ENCODE data around the gene RXRB.

Gene RXRB

DNA sequence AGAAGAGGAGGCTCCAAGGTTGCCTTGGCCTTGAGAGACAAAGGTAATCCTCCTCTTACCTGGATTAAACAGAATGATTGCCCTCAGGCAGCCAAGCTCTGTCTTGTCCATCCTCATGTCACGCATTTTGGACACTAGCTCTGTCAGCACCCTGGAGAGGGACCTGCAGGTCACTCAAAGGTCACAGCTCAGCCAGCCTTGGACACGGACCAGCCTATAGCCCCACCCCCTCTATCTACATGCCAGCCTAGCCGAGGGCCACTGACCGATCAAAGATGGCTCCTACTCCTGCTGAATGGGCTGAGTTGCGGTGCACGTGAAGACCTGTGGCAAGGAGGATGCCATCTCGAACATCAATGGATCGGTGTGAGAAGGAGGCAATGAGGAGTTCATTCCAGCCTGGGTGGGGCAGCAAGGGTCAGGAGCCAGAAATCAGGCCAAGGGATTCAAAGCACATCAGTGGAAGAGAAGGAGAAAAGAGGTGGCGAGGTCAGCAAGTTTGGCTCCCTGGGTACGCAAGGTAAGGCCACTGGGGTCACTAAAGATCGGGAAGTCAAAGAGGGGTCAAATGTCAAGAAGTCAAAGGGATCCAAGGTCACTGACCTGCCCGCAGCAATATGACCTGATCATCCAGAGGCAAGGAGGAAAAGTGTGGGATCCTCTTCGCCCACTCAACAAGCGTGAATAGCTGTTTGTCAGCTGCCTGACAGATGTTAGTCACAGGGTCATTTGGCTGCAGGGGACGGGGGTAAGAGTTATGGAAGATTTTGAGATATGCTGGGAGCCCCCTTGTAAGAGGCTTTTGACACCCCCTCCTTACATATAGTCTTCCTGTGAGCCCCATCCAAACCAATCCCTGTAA lies 4.9 kb downstream of the RXRB start:
- DNase-seq = no peak

- no peak for DNase-seq
Measured at GRCh38 chr6:33194431-33194979, 6.0 kb downstream of the RXRB start.

GRCh38 chr6:33193619-33194018 lies 6.8 kb downstream of the RXRB start:
- no peak for DNase-seq

- peak; percentile 14 for DNase-seq
Measured at GRCh38 chr6:33192671-33193602, 7.5 kb downstream of the RXRB start.

- peak; percentile 10 for DNase-seq
Measured at GRCh38 chr6:33192105-33192646, 8.3 kb downstream of the RXRB start, which contains the start of gene COL11A2. COL11A2 (minus strand) TSS chr6:33192467; CDS start chr6:33192240, 227 bp downstream.

GRCh38 chr6:33191383-33192104 lies 8.9 kb downstream of the RXRB start:
- no peak for DNase-seq

- DNase-seq = no peak
Measured at GRCh38 chr6:33190504-33191107, 9.9 kb downstream of the RXRB start.

- no peak for DNase-seq
Measured at GRCh38 chr6:33189625-33190448, 10.6 kb downstream of the RXRB start.

GRCh38 chr6:33189164-33189563 lies 11.3 kb downstream of the RXRB start:
- no peak for DNase-seq

- no peak for DNase-seq
Measured at GRCh38 chr6:33187809-33188208, 12.7 kb downstream of the RXRB start.

- DNase-seq = no peak
Measured at GRCh38 chr6:33185654-33186187, 14.7 kb downstream of the RXRB start.

GRCh38 chr6:33185190-33185589 lies 15.3 kb downstream of the RXRB start:
- no peak for DNase-seq

GRCh38 chr6:33183071-33183683 lies 17.3 kb downstream of the RXRB start:
- DNase-seq = no peak

GRCh38 chr6:33181141-33181540 lies 19.3 kb downstream of the RXRB start:
- no peak for DNase-seq

DNA sequence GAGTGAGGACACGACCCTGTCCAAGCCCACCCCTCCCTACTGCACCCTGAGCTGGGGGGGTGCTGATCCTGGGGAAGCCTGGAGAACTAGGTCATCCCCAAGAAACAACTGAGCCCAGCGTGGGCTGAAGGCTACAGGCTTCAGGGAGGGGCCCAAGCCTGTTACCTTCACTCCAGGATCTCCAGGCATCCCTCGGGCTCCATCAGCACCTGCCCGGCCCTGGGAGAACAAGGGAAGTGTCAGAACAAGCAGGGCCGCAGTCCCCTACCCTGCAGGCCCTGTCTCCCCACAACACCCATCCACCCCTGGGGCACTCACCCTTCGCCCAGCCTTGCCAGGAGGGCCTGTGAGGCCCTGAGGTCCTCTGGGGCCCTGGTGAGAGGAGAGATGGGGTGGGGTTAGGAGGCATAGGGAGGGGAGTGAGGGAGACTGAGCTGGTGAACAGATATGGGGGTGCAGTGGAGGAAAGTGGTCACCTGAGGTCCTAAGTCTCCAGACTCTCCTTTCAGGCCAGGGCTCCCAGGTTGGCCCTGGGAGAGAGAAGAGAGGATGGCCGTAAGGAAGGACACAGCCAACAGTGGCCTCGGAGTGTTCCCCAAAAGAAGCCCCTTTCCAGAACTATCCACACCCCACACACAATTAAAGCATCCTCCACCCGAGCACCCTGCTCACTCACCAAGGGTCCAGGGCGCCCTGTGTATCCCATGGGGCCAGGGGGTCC lies 21.6 kb downstream of the RXRB start:
- no peak for DNase-seq

GRCh38 chr6:33177552-33178446 lies 22.7 kb downstream of the RXRB start:
- DNase-seq = no peak

DNA sequence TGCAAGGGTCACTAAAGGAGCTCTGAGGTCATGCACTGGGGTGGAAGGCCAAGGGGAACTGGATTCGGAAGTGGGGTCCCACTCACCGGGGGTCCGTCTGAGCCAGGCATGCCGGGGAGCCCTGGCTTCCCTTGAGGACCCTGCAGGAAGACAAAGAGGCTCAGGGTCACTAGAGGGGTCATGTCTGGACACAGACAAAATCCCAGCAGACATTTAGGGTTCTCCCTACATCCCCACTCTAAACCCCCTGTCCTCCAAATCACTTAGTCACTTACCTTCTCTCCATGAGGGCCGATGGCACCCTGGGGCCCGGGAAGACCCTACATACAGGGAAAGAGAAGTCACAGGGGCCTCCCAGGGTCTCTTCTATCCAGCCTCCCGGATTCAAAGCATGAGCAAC lies 23.6 kb downstream of the RXRB start:
- no peak for DNase-seq

- DNase-seq = no peak
Measured at GRCh38 chr6:33175436-33176069, 24.9 kb downstream of the RXRB start.

All from NCI-H345 (cell line).